Measurements from ENCODE around the gene SMTNL1. TPM values are rescaled to one million over a fixed set of nuclear protein-coding genes. Genes with fewer than 3 reads are reported as not detected.

Gene SMTNL1
- total RNA-seq, 1 experiment from 2014 or later, result not detected

- H4K5ac ChIP-seq (ENCODE audit: insufficient read length, low read depth, low read length), result no peak overlapping the region
- no peak overlapping the region for H2BK20ac ChIP-seq (ENCODE audit: low read depth, low read length, poor library complexity, severe bottlenecking)
- no peak overlapping the region for H2BK12ac ChIP-seq (ENCODE audit: insufficient read length, low read depth, low read length)
- H4K20me1 ChIP-seq (ENCODE audit: control insufficient read depth, insufficient read depth, insufficient read length), result no peaks in the 10 kb centered on the region
- H3K4me2 ChIP-seq (ENCODE audit: insufficient read depth, insufficient read length, low read length), result no peak overlapping the region
- no peak overlapping the region for H4K8ac ChIP-seq (replicated peaks; ENCODE audit: insufficient read length, low read depth, low read length)
- no peak overlapping the region for H2BK120ac ChIP-seq (ENCODE audit: low read depth, low read length, poor library complexity, severe bottlenecking)
- Mint-ChIP-seq H3K4me3 (no peak overlapping the region), H3K9me3 (no peaks in the 10 kb centered on the region; a peak in 1 of 5 replicates), H3K4me1 (peaks cover 6 to 10% of the 10 kb centered on the region in 2 experiments), H3K36me3 (ENCODE audit: insufficient read depth in 1 of 3, low read depth in 3 of 3) (peaks cover 21 to 29% (median 22%) of the 10 kb centered on the region in 3 experiments; a peak in 6 of 7 replicates), H3K27me3 (ENCODE audit: low read depth) (peaks cover 16% of the 10 kb centered on the region), H3K27ac (no peak overlapping the region)
- no peak for DNase-seq
- no peak overlapping the region for H3K4ac ChIP-seq (ENCODE audit: low read depth, low read length)
- no peak overlapping the region for H4K91ac ChIP-seq (ENCODE audit: insufficient read length, low read depth, low read length)
- H3K79me1 ChIP-seq (ENCODE audit: insufficient read depth, low read depth, low read length, poor library complexity, severe bottlenecking), result no peaks in the 10 kb centered on the region
- no peak overlapping the region for H3K14ac ChIP-seq (ENCODE audit: insufficient read depth, low read length)
- H3K23ac ChIP-seq (ENCODE audit: insufficient read length, low read depth, low read length), result no peak overlapping the region
- no peaks in the 10 kb centered on the region for H3K27me3 ChIP-seq (ENCODE audit: insufficient read depth, low read length)
- no peak overlapping the region for H3K27ac ChIP-seq (ENCODE audit: insufficient read length, low read depth, low read length)
- H2BK15ac ChIP-seq (ENCODE audit: low read depth, low read length), result no peak overlapping the region
- H3K9me3 ChIP-seq (ENCODE audit: control insufficient read depth, low read depth, low read length), result no peaks in the 10 kb centered on the region
- H3K4me1 ChIP-seq (ENCODE audit: insufficient read depth, low read length), result no peaks in the 10 kb centered on the region
- H3T11ph ChIP-seq (ENCODE audit: low read length), result no peak overlapping the region
- H2BK5ac ChIP-seq (ENCODE audit: insufficient read length, low read length), result no peak overlapping the region
- H3K9ac ChIP-seq (ENCODE audit: extremely low read depth, insufficient read length, low read length), result no peak overlapping the region
- TF ChIP-seq, protein P1, sequence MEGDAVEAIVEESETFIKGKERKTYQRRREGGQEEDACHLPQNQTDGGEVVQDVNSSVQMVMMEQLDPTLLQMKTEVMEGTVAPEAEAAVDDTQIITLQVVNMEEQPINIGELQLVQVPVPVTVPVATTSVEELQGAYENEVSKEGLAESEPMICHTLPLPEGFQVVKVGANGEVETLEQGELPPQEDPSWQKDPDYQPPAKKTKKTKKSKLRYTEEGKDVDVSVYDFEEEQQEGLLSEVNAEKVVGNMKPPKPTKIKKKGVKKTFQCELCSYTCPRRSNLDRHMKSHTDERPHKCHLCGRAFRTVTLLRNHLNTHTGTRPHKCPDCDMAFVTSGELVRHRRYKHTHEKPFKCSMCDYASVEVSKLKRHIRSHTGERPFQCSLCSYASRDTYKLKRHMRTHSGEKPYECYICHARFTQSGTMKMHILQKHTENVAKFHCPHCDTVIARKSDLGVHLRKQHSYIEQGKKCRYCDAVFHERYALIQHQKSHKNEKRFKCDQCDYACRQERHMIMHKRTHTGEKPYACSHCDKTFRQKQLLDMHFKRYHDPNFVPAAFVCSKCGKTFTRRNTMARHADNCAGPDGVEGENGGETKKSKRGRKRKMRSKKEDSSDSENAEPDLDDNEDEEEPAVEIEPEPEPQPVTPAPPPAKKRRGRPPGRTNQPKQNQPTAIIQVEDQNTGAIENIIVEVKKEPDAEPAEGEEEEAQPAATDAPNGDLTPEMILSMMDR (conservative IDR thresholded peaks at IDR 0.05), result no peak
- H2AFZ ChIP-seq (ENCODE audit: low read length), result no peak overlapping the region
- no CpG with 5 or more reads among the region's 6 CpGs for WGBS (ENCODE audit: extremely low coverage, insufficient read length, low lambda C conversion rate)
- H3K79me2 ChIP-seq (ENCODE audit: insufficient read depth, low read length), result no peaks in the 10 kb centered on the region
- no peak overlapping the region for H3K56ac ChIP-seq (ENCODE audit: insufficient read length, low read depth, low read length)
- no peak overlapping the region for H2AK5ac ChIP-seq (ENCODE audit: insufficient read length, low read length)
- H3K18ac ChIP-seq (ENCODE audit: insufficient read length, low read depth, low read length), result no peak overlapping the region
- peaks cover 2% of the 10 kb centered on the region for H3K23me2 ChIP-seq (ENCODE audit: insufficient read length, low read depth, low read length, poor library complexity, severe bottlenecking)
Measured at GRCh38 chr11:57487920-57488659, 49.3 kb upstream of the SMTNL1 start.

Data from H9 (cell line).